Activated T-cell treated with anti-CD3 and anti-CD28 coated beads, Interleukin-2, amount 50 U/mL, for 72 hours (primary cell): Measurements from ENCODE around the gene CFAP20. TPM values are rescaled to one million over a fixed set of nuclear protein-coding genes. Genes with fewer than 3 reads are reported as not detected.

Source experiments
- ATAC-seq, 2 donors: fragments of 150-1000 bp; cut with Tn5 transposase; replicated peaks in 1 of 2; 2 replicates each; pipeline ENCODE4 v1.10.0; 2021; ENCODE audit warnings: moderate library complexity in 2 of 2, mild to moderate bottlenecking in 1 of 2
- DNase-seq, 2 donors: peaks; one replicate each; pipeline ENCODE4 v3.0.0; 2021 to 2022; ENCODE audit warnings: mixed read lengths in 1 of 2
- H3K27ac Mint-ChIP-seq: one replicate; pipeline ENCODE4 v1.8.0; 2022; ENCODE audit warnings: mild to moderate bottlenecking, moderate library complexity, mixed read lengths
- H3K27me3 Mint-ChIP-seq: one replicate; pipeline ENCODE4 v1.8.0; 2022; ENCODE audit warnings: low read depth, mixed read lengths
- H3K36me3 Mint-ChIP-seq, 2 donors: one replicate each; pipeline ENCODE4 v1.8.0; 2022; ENCODE audit warnings: mixed read lengths in 2 of 2, mild to moderate bottlenecking in 1 of 2; ENCODE audit not compliant: insufficient read depth in 2 of 2
- H3K4me1 Mint-ChIP-seq: one replicate; pipeline ENCODE4 v1.8.0; 2022; ENCODE audit warnings: low read depth, mixed read lengths
- H3K4me3 Mint-ChIP-seq, 2 donors: one replicate each; pipeline ENCODE4 v1.8.0; 2022; ENCODE audit warnings: mild to moderate bottlenecking in 2 of 2, mixed read lengths in 2 of 2, moderate library complexity in 2 of 2
- H3K9me3 Mint-ChIP-seq, 2 donors: one replicate each; pipeline ENCODE4 v1.8.0; 2022; ENCODE audit warnings: mixed read lengths in 2 of 2
- total RNA-seq, 2 donors: library from RNA; stranded (reverse); gene quantifications; one replicate each; pipeline ENCODE4 v1.2.3, GENCODE V29; 2022

CFAP20 gene
- total RNA-seq, 2 donors from 2014 or later: 37.6 to 42.4 TPM

DNA sequence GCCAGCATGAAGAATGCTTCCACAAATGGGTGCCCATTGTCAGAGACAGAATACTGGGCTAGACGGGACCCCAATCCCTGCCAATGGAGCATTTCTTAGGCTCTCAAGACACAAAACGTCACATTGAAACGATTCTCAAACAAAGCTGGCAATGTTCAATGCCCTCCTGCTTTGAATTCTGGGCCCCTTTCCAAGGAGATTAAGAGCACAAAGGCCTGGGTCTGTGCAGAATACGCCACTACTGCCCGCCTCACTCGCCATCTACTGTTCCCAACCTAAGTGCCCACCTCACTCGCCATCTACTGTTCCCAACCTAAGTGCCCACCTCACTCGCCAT is 9.7 kb downstream of the CFAP20 start:
- no peaks in the 10 kb centered on the region for H3K27me3 Mint-ChIP-seq
- no peaks in the 10 kb centered on the region for H3K9me3 Mint-ChIP-seq
- H3K4me3 Mint-ChIP-seq: no peak overlapping the region
- H3K36me3 Mint-ChIP-seq: peaks cover 6 to 9% of the 10 kb centered on the region in 2 donors
- DNase-seq (no peak), ATAC-seq (no peak)
- peaks cover 23% of the 10 kb centered on the region for H3K4me1 Mint-ChIP-seq
- no peak overlapping the region for H3K27ac Mint-ChIP-seq

DNA sequence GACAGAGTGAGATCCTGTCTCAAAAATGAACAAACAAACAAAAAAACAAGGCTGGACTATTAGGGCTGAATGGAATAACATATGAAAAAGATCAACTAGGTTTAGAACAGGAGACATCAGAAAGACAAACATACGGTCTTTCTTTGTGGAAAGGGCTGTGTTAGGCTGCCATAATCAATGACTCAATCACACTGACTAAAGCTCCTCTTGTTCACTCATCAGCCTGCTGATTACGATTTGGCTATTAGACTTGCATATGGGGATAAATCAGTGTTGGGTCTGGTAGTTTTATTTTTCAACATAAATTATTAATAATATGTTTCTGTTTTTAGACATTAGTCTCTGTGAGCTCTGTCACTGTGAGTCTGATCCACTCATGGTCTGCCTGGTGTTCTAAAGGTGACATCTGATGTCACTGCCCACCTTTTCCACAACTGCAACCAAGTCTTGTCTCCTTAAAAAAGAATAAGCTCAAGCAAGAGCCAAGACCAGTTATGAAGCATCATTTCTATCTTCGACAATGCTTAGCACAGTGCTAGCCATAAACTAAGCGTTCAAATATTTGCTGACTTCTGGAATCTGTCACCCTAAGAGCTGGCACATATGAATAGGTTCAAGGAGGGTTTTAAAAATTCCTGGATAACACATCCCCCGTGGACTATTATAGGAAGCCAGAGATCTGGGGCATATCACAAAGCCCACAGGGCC is 10.2 kb downstream of the CFAP20 start:
- no peak overlapping the region for H3K27ac Mint-ChIP-seq
- peaks cover 6 to 13% of the 10 kb centered on the region in 2 donors for H3K36me3 Mint-ChIP-seq
- ATAC-seq: no peak

GRCh38 chr16:58116529-58116928 is 12.7 kb downstream of the CFAP20 start:
- H3K27ac Mint-ChIP-seq: no peak overlapping the region
- H3K4me1 Mint-ChIP-seq: peaks cover 7% of the 10 kb centered on the region
- DNase-seq (no peak), ATAC-seq (no peak)
- no peaks in the 10 kb centered on the region for H3K27me3 Mint-ChIP-seq
- no peaks in the 10 kb centered on the region for H3K9me3 Mint-ChIP-seq
- H3K36me3 Mint-ChIP-seq: peaks cover 10 to 18% of the 10 kb centered on the region in 2 donors
- no peak overlapping the region for H3K4me3 Mint-ChIP-seq

More for the DNA sequence above, 10.2 kb downstream of the CFAP20 start:
- Mint-ChIP-seq H3K4me1 (peaks cover 18% of the 10 kb centered on the region), H3K9me3 (no peaks in the 10 kb centered on the region), H3K27me3 (no peaks in the 10 kb centered on the region), H3K4me3 (no peak overlapping the region)
- no peak for DNase-seq

DNA sequence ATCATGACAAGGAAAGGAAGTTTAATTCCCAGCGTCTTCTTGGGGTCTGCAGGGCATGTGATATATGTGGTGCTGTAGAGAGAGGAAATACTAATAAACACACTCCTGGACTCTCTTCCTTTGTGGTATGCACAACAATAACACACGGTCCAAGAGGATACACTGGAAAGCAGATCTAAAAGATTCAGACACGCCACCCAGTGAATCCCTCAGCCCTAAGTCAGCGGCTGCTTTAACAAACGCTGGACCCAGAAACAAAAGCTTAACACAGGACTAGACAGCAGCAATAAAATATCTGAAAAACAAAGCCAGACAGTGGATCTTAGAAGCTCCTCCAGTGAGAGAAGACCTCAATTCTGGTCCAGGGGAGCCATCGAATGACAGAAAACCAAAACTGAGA is 13.1 kb downstream of the CFAP20 start:
- no peak overlapping the region for H3K4me3 Mint-ChIP-seq
- ATAC-seq: no peak
- DNase-seq: no peak
- H3K27me3 Mint-ChIP-seq: no peaks in the 10 kb centered on the region
- H3K9me3 Mint-ChIP-seq: no peaks in the 10 kb centered on the region
- peaks cover 3% of the 10 kb centered on the region for H3K4me1 Mint-ChIP-seq
- H3K27ac Mint-ChIP-seq: no peak overlapping the region
- peaks cover 10 to 18% of the 10 kb centered on the region in 2 donors for H3K36me3 Mint-ChIP-seq

DNA sequence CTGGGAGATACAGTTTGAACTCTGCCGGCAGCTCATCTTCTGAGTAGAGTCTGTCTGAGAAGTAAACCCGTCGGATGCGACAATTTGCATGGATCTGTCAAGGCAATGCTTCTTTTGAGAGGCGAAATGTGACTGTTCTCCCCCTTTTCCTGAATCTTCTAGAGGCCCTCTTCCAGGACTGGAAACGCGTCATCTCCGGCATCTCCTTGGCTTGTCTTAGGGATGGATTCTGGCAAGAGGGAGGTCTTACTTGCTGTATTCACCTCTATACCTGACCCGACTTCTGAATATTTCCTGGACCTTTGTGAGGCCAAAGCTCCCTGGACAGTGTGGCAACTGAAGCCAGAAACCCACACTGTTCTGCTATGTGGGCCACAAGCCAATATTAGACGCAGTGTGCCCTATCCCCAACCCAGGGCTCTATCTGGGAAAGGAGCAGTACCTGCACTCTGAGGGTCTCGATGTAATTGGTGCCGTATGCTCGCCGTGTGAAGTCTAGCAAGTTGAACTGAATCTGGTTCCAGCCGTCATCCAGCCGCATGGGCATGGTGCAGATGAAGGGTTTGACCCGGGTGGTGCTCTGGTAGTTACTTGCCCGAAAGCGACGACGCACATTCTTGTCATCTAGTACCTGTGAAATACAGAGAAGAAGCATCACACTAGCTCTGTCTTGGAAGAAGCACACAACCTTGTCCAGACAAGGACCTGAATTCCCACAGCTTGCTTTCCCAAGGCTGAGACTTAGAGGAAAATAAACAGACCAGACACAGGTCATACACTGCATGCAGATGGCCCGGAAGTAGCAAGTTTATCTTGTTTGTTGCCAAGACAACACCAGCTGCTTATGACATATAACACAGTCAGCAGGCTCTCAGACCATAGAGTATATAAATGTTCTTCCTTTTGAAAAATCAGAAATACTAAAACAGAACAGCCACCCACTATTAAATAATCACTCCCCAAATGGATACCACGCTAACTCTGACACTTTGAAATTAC is 14.1 kb downstream of the CFAP20 start:
- ATAC-seq: no peak
- H3K4me1 Mint-ChIP-seq: no peaks in the 10 kb centered on the region
- H3K27me3 Mint-ChIP-seq: no peaks in the 10 kb centered on the region
- H3K4me3 Mint-ChIP-seq: no peak overlapping the region
- H3K9me3 Mint-ChIP-seq: no peaks in the 10 kb centered on the region
- H3K36me3 Mint-ChIP-seq: peaks cover 10 to 18% of the 10 kb centered on the region in 2 donors
- DNase-seq: no peak
- no peak overlapping the region for H3K27ac Mint-ChIP-seq

GRCh38 chr16:58111302-58111627 is 17.9 kb downstream of the CFAP20 start:
- H3K4me3 Mint-ChIP-seq: no peak overlapping the region
- peaks cover 10 to 18% of the 10 kb centered on the region in 2 donors for H3K36me3 Mint-ChIP-seq
- no peak for DNase-seq
- no peaks in the 10 kb centered on the region for H3K27me3 Mint-ChIP-seq
- no peaks in the 10 kb centered on the region for H3K9me3 Mint-ChIP-seq
- no peak overlapping the region for H3K27ac Mint-ChIP-seq
- ATAC-seq: no peak
- no peaks in the 10 kb centered on the region for H3K4me1 Mint-ChIP-seq

DNA sequence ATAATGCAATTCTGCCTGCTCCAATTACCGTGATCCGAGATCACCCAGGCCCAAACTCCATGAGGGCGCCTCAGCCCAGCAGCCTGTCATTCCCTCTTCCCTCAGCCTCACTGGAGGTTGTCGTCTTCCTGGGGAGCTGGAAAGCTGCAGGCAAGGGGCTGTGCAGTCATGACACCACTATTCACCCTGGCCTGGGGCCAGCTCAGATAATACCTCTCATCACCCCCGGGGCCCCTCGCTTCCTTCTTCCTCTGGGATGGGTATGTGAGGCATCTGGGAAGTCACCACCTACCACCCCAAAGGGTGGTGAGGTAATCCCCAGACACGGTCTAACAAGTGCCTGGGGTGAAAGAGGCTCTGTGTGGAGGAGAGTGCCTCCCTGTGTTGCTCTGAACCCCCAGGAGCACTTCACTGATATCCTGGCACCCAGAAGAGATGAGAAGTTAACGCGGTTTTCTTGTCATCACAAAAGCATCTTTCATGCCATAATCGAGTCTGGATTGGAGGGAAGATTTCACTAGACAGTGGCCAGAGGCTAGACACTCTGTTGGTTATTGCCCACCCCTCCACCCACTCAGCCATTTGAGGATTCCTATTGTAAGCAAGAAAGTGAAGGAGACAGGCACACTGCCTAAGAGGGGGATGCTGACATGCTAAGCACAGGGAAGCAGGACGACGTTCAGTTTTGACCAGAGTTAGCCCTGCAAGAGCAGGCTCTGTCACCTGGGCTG is 18.4 kb downstream of the CFAP20 start:
- Mint-ChIP-seq H3K9me3 (no peaks in the 10 kb centered on the region), H3K27ac (no peak overlapping the region), H3K36me3 (peaks cover 10 to 18% of the 10 kb centered on the region in 2 donors), H3K27me3 (no peaks in the 10 kb centered on the region), H3K4me1 (no peaks in the 10 kb centered on the region), H3K4me3 (no peak overlapping the region)
- no peak for ATAC-seq
- no peak for DNase-seq

- H3K4me1 Mint-ChIP-seq: no peaks in the 10 kb centered on the region
- H3K27me3 Mint-ChIP-seq: no peaks in the 10 kb centered on the region
- H3K4me3 Mint-ChIP-seq: no peak overlapping the region
- DNase-seq: no peak
- ATAC-seq: no peak
- H3K27ac Mint-ChIP-seq: no peak overlapping the region
- H3K36me3 Mint-ChIP-seq: peaks cover 4 to 12% of the 10 kb centered on the region in 2 donors
- no peaks in the 10 kb centered on the region for H3K9me3 Mint-ChIP-seq
Measured at GRCh38 chr16:58109881-58110280, 19.3 kb downstream of the CFAP20 start.

GRCh38 chr16:58109330-58109729 is 19.9 kb downstream of the CFAP20 start:
- Mint-ChIP-seq H3K27me3 (no peaks in the 10 kb centered on the region), H3K4me3 (no peak overlapping the region), H3K9me3 (no peaks in the 10 kb centered on the region), H3K36me3 (peaks cover 4 to 9% of the 10 kb centered on the region in 2 donors), H3K4me1 (no peaks in the 10 kb centered on the region), H3K27ac (no peak overlapping the region)
- DNase-seq: no peak
- ATAC-seq: no peak

- H3K27ac Mint-ChIP-seq: no peak overlapping the region
- H3K4me3 Mint-ChIP-seq: no peak overlapping the region
- DNase-seq: no peak
- H3K9me3 Mint-ChIP-seq: no peaks in the 10 kb centered on the region
- no peaks in the 10 kb centered on the region for H3K36me3 Mint-ChIP-seq
- no peaks in the 10 kb centered on the region for H3K27me3 Mint-ChIP-seq
- no peaks in the 10 kb centered on the region for H3K4me1 Mint-ChIP-seq
- ATAC-seq: no peak
Measured at GRCh38 chr16:58107709-58108108, 21.5 kb downstream of the CFAP20 start.

GRCh38 chr16:58107228-58107627 is 22.0 kb downstream of the CFAP20 start:
- Mint-ChIP-seq H3K4me1 (no peaks in the 10 kb centered on the region), H3K4me3 (no peak overlapping the region), H3K27me3 (no peaks in the 10 kb centered on the region), H3K36me3 (no peaks in the 10 kb centered on the region), H3K27ac (no peak overlapping the region), H3K9me3 (no peaks in the 10 kb centered on the region)
- ATAC-seq: no peak
- no peak for DNase-seq

GRCh38 chr16:58105631-58106030 is 23.6 kb downstream of the CFAP20 start:
- no peak for ATAC-seq
- DNase-seq: no peak
- Mint-ChIP-seq H3K27ac (no peak overlapping the region), H3K27me3 (no peaks in the 10 kb centered on the region), H3K9me3 (no peaks in the 10 kb centered on the region), H3K4me1 (no peaks in the 10 kb centered on the region), H3K4me3 (no peak overlapping the region), H3K36me3 (no peaks in the 10 kb centered on the region)
